K562 (cell line): ENCODE data around the gene CLEC4E. TPM values are rescaled to one million over a fixed set of nuclear protein-coding genes. Genes with fewer than 3 reads are reported as not detected.

Source experiments
- ATAC-seq: fragments of 200-7000 bp; cut with Tn5 transposase; 3 replicates; pipeline ENCODE4 v1.9.1; 2020; ENCODE audit warnings: moderate library complexity
- BruUV-seq: library from RNA; stranded (reverse); fragments of 400-500 nt; replicated peaks from 2 replicates; lab custom pipeline; 2021; lab: Mats Ljungman, UMichigan
- CTCF ChIA-PET: fragments of 300-600 bp; formaldehyde crosslinking; extraction: SDS; loops from one replicate; lab custom pipeline; 2021; ENCODE audit warnings: low intra/inter-chr PET ratio; lab: Yijun Ruan, JAX
- POLR2A ChIA-PET: fragments of 300-600, 350-650 bp; sonication (Branson Sonifier 250); formaldehyde crosslinking; extraction: SDS; loops from one replicate; lab custom pipeline; 2021; ENCODE audit warnings: antibody characterized with exemption, inconsistent platforms; lab: Yijun Ruan, JAX
- DNase-seq, 4 experiments: peaks; one replicate each; pipeline versions ENCODE4 v3.0.0 to v3.0.0-alpha.2; 2011 to 2018; ENCODE audit warnings: low spot score in 3 of 4, mixed read lengths in 3 of 4; ENCODE audit errors: extremely low read depth in 1 of 4
- FAIRE-seq: peaks from 2 replicates; lab custom pipeline; 2011; peaks lifted over from hg19 to GRCh38; lab: Jason Lieb, UNC
- H2AFZ ChIP-seq: 2 replicates; pipeline ENCODE4 v1.6.0; 2011; ENCODE audit warnings: low read depth, low read length, control low read depth, inconsistent platforms
- H3K27ac ChIP-seq: fragments of 200-600 bp; 3 replicates; pipeline ENCODE4 v1.8.0; 2011; ENCODE audit warnings: low read depth, mild to moderate bottlenecking, control low read depth, inconsistent platforms, low read length, moderate library complexity, mixed read lengths; ENCODE audit errors: extremely low read depth
- H3K27me3 ChIP-seq, 2 experiments: fragments of 300-600 bp in 1 of 2; 2 replicates in 1 of 2; 3 replicates in 1 of 2; pipeline versions ENCODE4 v1.6.0 to v1.8.0; 2011; ENCODE audit warnings: inconsistent platforms in 2 of 2, low read length in 2 of 2, mild to moderate bottlenecking in 1 of 2, mixed read lengths in 1 of 2, moderate library complexity in 1 of 2; ENCODE audit not compliant: control insufficient read depth in 2 of 2, insufficient read depth in 2 of 2
- H3K36me3 ChIP-seq: fragments of 300-600 bp; 3 replicates; pipeline ENCODE4 v1.8.0; 2011; ENCODE audit warnings: mild to moderate bottlenecking, low read length, inconsistent platforms; ENCODE audit not compliant: control insufficient read depth, insufficient read depth
- H3K4me1 ChIP-seq, 2 experiments: fragments of 200-600 bp in 1 of 2; replicated peaks in 1 of 2; 2 replicates in 1 of 2; 3 replicates in 1 of 2; pipeline versions ENCODE4 v1.5.1 to v1.8.0; 2011; ENCODE audit warnings: inconsistent platforms in 2 of 2, low read length in 2 of 2, mild to moderate bottlenecking in 1 of 2, mixed read lengths in 1 of 2, moderate library complexity in 1 of 2; ENCODE audit not compliant: control insufficient read depth in 2 of 2, insufficient read depth in 2 of 2
- H3K4me2 ChIP-seq: 2 replicates; pipeline ENCODE4 v1.6.1; 2011; ENCODE audit warnings: low read length, control low read depth, inconsistent platforms, mixed read lengths; ENCODE audit not compliant: insufficient read depth
- H3K4me3 ChIP-seq: fragments of 200-600 bp; sonication (generic), shearing (Covaris generic); 2 replicates; pipeline ENCODE4 v1.5.1; 2016; ENCODE audit warnings: control low read depth, inconsistent platforms
- H3K79me2 ChIP-seq: fragments of 200-600 bp; 3 replicates; pipeline ENCODE4 v1.8.0; 2011; ENCODE audit warnings: low read length, inconsistent platforms; ENCODE audit not compliant: control insufficient read depth, insufficient read depth
- H3K9ac ChIP-seq, 2 experiments: 2 replicates each; pipeline versions ENCODE4 v1.6.0 to v1.6.1; 2011; ENCODE audit warnings: low read depth in 2 of 2, low read length in 2 of 2, control low read depth in 1 of 2, inconsistent platforms in 1 of 2, mild to moderate bottlenecking in 1 of 2, mixed read lengths in 1 of 2; ENCODE audit not compliant: insufficient read depth in 1 of 2
- H3K9me1 ChIP-seq: one replicate; pipeline ENCODE4 v1.6.0; 2011; ENCODE audit warnings: inconsistent platforms, mild to moderate bottlenecking, low read length, moderate library complexity; ENCODE audit not compliant: control insufficient read depth, insufficient read depth
- H3K9me3 ChIP-seq: replicated peaks from 2 replicates; pipeline ENCODE4 v1.5.1; 2011; ENCODE audit warnings: low read depth, low read length, inconsistent platforms; ENCODE audit not compliant: control insufficient read depth, insufficient read depth
- H4K20me1 ChIP-seq: replicated peaks from 2 replicates; pipeline ENCODE4 v1.6.1; 2011; ENCODE audit warnings: low read length, inconsistent platforms, mixed read lengths; ENCODE audit not compliant: control insufficient read depth, insufficient read depth
- CCAR2 ChIP-seq: fragments of 200-400 bp; formaldehyde crosslinking; IDR thresholded peaks from 2 replicates; pipeline ENCODE4 v1.6.1; 2017; ENCODE audit warnings: mild to moderate bottlenecking, low read depth, low read length
- CEBPB ChIP-seq: fragments of 450-650 bp; IDR thresholded peaks from 2 replicates; pipeline ENCODE4 v1.6.1; 2016; ENCODE audit warnings: missing genetic modification characterization, missing compliant biosample characterization
- CHD4 ChIP-seq: fragments of 200-600 bp; sonication (generic); IDR thresholded peaks from 3 replicates; pipeline ENCODE4 v1.6.1; 2012; ENCODE audit warnings: low read depth, mild to moderate bottlenecking, mixed read lengths, low read length, inconsistent platforms; ENCODE audit not compliant: insufficient read depth, insufficient replicate concordance, poor library complexity, severe bottlenecking
- E2F5 ChIP-seq: sonication (generic); formaldehyde crosslinking; IDR thresholded peaks from 2 replicates; pipeline ENCODE4 v1.8.0; 2022; ENCODE audit warnings: mild to moderate bottlenecking, missing genetic modification reagents
- EWSR1 ChIP-seq: fragments of 450-650 bp; IDR thresholded peaks from 2 replicates; pipeline ENCODE4 v1.6.1; 2018; ENCODE audit warnings: borderline replicate concordance, mild to moderate bottlenecking, low read depth, moderate library complexity; ENCODE audit not compliant: partially characterized antibody
- KAT2B ChIP-seq: IDR thresholded peaks from one replicate; pipeline ENCODE4 v1.6.1; 2012; ENCODE audit warnings: low read depth, mild to moderate bottlenecking, control low read depth, inconsistent platforms, low read length, moderate library complexity
- SLC30A9 ChIP-seq: fragments of 250-450 bp; sonication (Bioruptor Pico); IDR thresholded peaks from 2 replicates; pipeline ENCODE4 v1.8.0; 2022; ENCODE audit warnings: mild to moderate bottlenecking, moderate library complexity
- THRA ChIP-seq: fragments of 450-650 bp; IDR thresholded peaks from 2 replicates; pipeline ENCODE4 v1.6.1; 2017; ENCODE audit warnings: mild to moderate bottlenecking, moderate library complexity
- ZHX1 ChIP-seq: fragments of 150-350 bp; conservative IDR thresholded peaks from 2 replicates; pipeline ENCODE4 v1.6.1; 2014; ENCODE audit warnings: low read length
- ZNF431 ChIP-seq: sonication (generic); formaldehyde crosslinking; IDR thresholded peaks from 2 replicates; pipeline ENCODE4 v1.8.0; 2022; ENCODE audit warnings: mild to moderate bottlenecking, missing genetic modification reagents
- WGBS: fragments of 100-300 bp; shearing (Covaris generic); methylation state at CpG from one replicate; pipeline ENCODE4 v1.1.6; 2016; ENCODE audit warnings: low coverage, mixed read lengths; ENCODE audit not compliant: insufficient coverage; ENCODE audit errors: missing lambda C conversion rate; 5-methylcytosine and 5-hydroxymethylcytosine counted together
- in situ Hi-C: fragments of 300-500 bp; cut with MboI; formaldehyde crosslinking; loops from 4 replicates; pipeline ENCODE4 v1.15.0; 2018; ENCODE audit warnings: inconsistent platforms, mixed read lengths
- intact Hi-C: fragments of 100-400 bp; cut with micrococcal nuclease; formaldehyde crosslinking; loops from 2 replicates; pipeline ENCODE4 v1.14.2; 2022
- polyA plus RNA-seq, 8 experiments: library from polyadenylated mRNA; depleted of rRNA in 4 of 8; stranded (reverse) in 5 of 8; unstranded in 3 of 8; fragments of >200 nt; fragmentation: Nextera tagmentation in 2 of 8; fragmentation: Illumina TruSeq in 1 of 8; extraction: Ambion mirVana in 2 of 8; extraction: Trizol in 1 of 8; gene quantifications; 2 replicates each; pipeline versions ENCODE4 v1.2.1 to v1.2.3, GENCODE V29; 2011 to 2014; ENCODE audit warnings: inconsistent platforms in 1 of 8, missing spikeins in 1 of 8
- total RNA-seq, 7 experiments: library from RNA; depleted of rRNA in 6 of 7; stranded (reverse); fragments of >200 nt in 6 of 7; fragmentation: Illumina TruSeq in 2 of 7; extraction: Trizol in 2 of 7; gene quantifications; 2 replicates each; pipeline versions ENCODE4 v1.2.1 to v1.2.3, GENCODE V29; 2011 to 2021; ENCODE audit warnings: low replicate concordance in 1 of 7

The CLEC4E gene
- total and polyA plus RNA-seq, 9 of the 15 experiments (the other 6 are each of a cell fraction or from before 2014, with no cell fraction given): not detected

- TF ChIP-seq ZNF431 (CRISPR knock-in tag) (no peak), KAT2B (no peak), E2F5 (CRISPR knock-in tag) (no peak), ZHX1 (no peak), CHD4 (no peak), CEBPB (tag) (no peak), SLC30A9 (no peak), THRA (no peak), EWSR1 (no peak), CCAR2 (no peak)
- BruUV-seq: no TSS peak
- H3K4me2 ChIP-seq: no peak overlapping the region
- no peak overlapping the region for H2AFZ ChIP-seq
- no peaks in the 10 kb centered on the region for H3K9me1 ChIP-seq
- intact Hi-C loops (no loop called here), in situ Hi-C loops (no loop called here)
- H3K79me2 ChIP-seq: no peaks in the 10 kb centered on the region
- no peaks in the 10 kb centered on the region for H3K4me1 ChIP-seq
- H3K9ac ChIP-seq: no peak overlapping the region
- ChIA-PET POLR2A (no interaction called here), CTCF (no interaction called here)
- H3K36me3 ChIP-seq: no peaks in the 10 kb centered on the region
- ATAC-seq: no peak
- 0% methylated on average over 2 of the region's 2 CpGs for WGBS
- no peak for FAIRE-seq
- no peak overlapping the region for H3K4me3 ChIP-seq
- H4K20me1 ChIP-seq: no peaks in the 10 kb centered on the region
- H3K9me3 ChIP-seq: no peaks in the 10 kb centered on the region
- no peak for DNase-seq
- H3K27me3 ChIP-seq: no peaks in the 10 kb centered on the region
- no peak overlapping the region for H3K27ac ChIP-seq
These were observed 7.5 kb upstream of the CLEC4E start for GRCh38 chr12:8548192-8548591.
